Ovary (tissue), 9 donors: Measurements from ENCODE around the gene METTL27. TPM values are rescaled to one million over a fixed set of nuclear protein-coding genes. Genes with fewer than 3 reads are reported as not detected.
A peak's percentile ranks its signal among the peaks of the same experiment; 100 is the strongest.
"Not testable (repeated sequence)": the region's sequence is repeated elsewhere in the genome, so short reads cannot be mapped to it uniquely, and the experiment has no call there.

Source experiments
- DNase-seq, 5 donors: peaks; one replicate each; pipeline ENCODE4 v3.0.0-alpha.2; 2019 to 2020
- H3K27ac ChIP-seq, 2 donors: fragments of 200-600 bp; one replicate each; pipeline versions ENCODE4 v1.5.1 to v1.8.0; 2019 to 2022
- H3K27me3 ChIP-seq: fragments of 200-600 bp; one replicate; pipeline ENCODE4 v1.8.0; 2022
- H3K36me3 ChIP-seq: fragments of 200-600 bp; sonication (generic); one replicate; pipeline ENCODE4 v1.5.1; 2019
- H3K4me1 ChIP-seq: one replicate; pipeline ENCODE4 v1.8.1; 2013; ENCODE audit warnings: mild to moderate bottlenecking, moderate library complexity; ENCODE audit not compliant: insufficient read depth
- H3K4me3 ChIP-seq: fragments of 200-600 bp; sonication (generic); one replicate; pipeline ENCODE4 v1.5.1; 2017
- H3K9me3 ChIP-seq, 2 donors: fragments of 200-600 bp in 1 of 2; sonication (generic) in 1 of 2; one replicate each; pipeline versions ENCODE4 v1.5.1 to v1.8.1; 2013 to 2019; ENCODE audit warnings: mild to moderate bottlenecking in 1 of 2, moderate library complexity in 1 of 2
- EP300 ChIP-seq: sonication (generic); formaldehyde crosslinking; IDR thresholded peaks from one replicate; pipeline ENCODE4 v1.6.1; 2017; ENCODE audit warnings: antibody characterized with exemption
- POLR2A ChIP-seq: fragments of 450-650 bp; IDR thresholded peaks from one replicate; pipeline ENCODE4 v1.6.1; 2017; ENCODE audit warnings: antibody characterized with exemption, mild to moderate bottlenecking, moderate library complexity
- WGBS, 3 donors: extraction: QIAGEN DNeasy Blood & Tissue Kit in 1 of 3; methylation state at CpG; one replicate each; pipeline versions ENCODE4 v1.1.5 to v1.1.7; 2013 to 2017; 5-methylcytosine and 5-hydroxymethylcytosine counted together
- intact Hi-C, 4 donors: fragments of 100-400 bp; cut with DNase I; formaldehyde crosslinking; loops; one replicate each; pipeline versions ENCODE4 v1.11.0 to v1.15.1; 2022 to 2023
- polyA plus RNA-seq, 2 donors: library from polyadenylated mRNA; stranded (reverse); fragments of 200-250 nt in 1 of 2; fragments of 350-450 nt in 1 of 2; fragmentation: Illumina TruSeq in 1 of 2; extraction: RNeasy Lipid Tissue Mini Kit (QIAGEN cat#74804) in 1 of 2; gene quantifications; one replicate each; pipeline ENCODE4 v1.2.3, GENCODE V29; 2013 to 2014
- total RNA-seq, 7 donors: library from RNA; depleted of rRNA in 2 of 7; stranded (reverse); fragments of >200 nt in 2 of 7; fragmentation: NEBNext Ultra II Directional in 3 of 7; extraction: Animal tissue kit (Norgen Biotek cat#: 25700) in 3 of 7; gene quantifications; one replicate each; pipeline versions ENCODE4 v1.1.0 to v1.2.4, GENCODE V29; 2016 to 2023
- TF ChIP-seq, protein P1 (sequence below), 3 donors: fragments of 450-650 bp in 2 of 3; fragments of 200-600 bp in 1 of 3; IDR thresholded peaks; one replicate each; pipeline versions ENCODE4 v1.5.1 to v1.8.0; 2016 to 2022; ENCODE audit warnings: antibody characterized with exemption in 3 of 3, mild to moderate bottlenecking in 1 of 3
- donor health status: DM: no; HTN: no; CAD: no; lungs with moderate emphysema.
- donor health status: DM: no; HTN: no; CAD: no.
- donor health status: Bipolar disorder and iron deficiency.
- donor health status: DM: yes; HTN: yes; CAD: no.
- donor health status: DM: no; HTN: no; CAD: no.
- donor health status: DM: yes; HTN: yes; CAD: no.

METTL27 gene
- total and polyA plus RNA-seq, 9 donors = 1.8 to 25.6 (median 3.6) TPM; not detected in 1

DNA sequence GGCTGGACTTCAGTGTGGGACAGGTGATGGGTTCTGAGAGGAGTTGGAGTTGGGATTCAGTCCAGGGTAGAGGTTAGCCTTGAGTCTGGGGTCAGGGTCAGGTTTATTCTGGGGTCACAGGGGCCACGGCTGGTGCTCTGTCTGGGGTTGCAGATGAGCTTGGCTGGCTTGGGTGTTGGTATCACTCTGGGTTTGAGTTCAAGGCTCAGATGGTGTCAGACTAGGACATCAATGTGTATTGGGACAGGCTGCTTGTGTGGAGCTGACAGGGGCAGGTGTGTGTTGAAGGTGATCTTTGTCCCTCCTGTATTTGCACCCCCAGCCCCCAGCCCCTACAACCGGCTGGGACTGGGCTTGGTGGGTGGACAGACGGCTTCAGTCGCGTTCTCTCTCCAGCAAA lies 45.4 kb upstream of the METTL27 start:
- no peak for DNase-seq
- no peak overlapping the region for H3K27ac ChIP-seq
- H3K9me3 ChIP-seq = no peaks in the 10 kb centered on the region
- H3K27me3 ChIP-seq = no peaks in the 10 kb centered on the region
- H3K4me1 ChIP-seq = peaks cover 4% of the 10 kb centered on the region
- 88 to 94% (median 90%) methylated on average over 5 of the region's 5 CpGs for WGBS, 3 donors
- intact Hi-C loops = no loop called here
- no peaks in the 10 kb centered on the region for H3K36me3 ChIP-seq
- H3K4me3 ChIP-seq = no peak overlapping the region
- no peak for TF ChIP-seq POLR2A

DNA sequence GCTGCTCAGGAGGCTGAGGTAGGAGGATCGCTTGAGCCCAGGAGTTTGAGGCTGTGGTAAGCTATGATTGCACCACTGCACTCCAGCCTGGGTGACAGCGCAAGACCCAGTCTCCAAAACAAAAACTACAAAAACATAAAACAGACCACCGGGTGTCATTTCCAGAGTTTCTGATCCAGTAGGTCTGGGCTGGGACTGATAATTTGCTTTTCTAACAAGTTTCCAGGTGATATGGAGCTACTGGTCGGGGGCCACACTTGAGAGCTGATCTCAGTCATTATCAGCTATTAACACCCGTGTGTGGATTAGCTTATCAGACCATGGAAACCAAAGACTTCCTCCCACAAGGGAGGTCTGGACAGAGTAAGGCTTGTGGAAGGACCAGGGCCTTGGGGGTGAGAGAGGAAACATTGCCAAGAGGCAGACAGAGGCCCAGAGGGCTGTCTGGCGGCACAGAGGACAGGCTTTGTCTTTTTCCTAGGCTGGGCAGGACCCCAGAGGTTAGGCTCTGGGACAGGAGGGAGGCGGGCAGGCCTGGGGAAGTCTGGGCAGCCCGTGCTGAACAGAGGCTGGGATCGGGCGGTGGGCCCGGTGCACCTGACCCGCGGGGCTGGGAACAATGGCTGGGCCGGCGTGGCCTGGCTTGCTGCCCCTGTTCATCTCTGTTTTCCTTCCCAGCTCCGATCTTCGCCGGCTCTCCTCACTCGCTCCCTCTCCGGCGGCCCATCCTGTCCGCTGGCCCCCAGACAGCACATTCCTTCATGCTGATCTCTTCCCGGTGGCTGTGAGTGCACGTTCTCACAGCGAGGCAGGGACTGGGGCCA lies 43.9 kb upstream of the METTL27 start:
- no peaks in the 10 kb centered on the region for H3K36me3 ChIP-seq
- WGBS, 3 donors = 17 to 22% (median 17%) methylated on average over 25 of the region's 25 CpGs
- no peak for TF ChIP-seq POLR2A
- TF ChIP-seq, protein P1, sequence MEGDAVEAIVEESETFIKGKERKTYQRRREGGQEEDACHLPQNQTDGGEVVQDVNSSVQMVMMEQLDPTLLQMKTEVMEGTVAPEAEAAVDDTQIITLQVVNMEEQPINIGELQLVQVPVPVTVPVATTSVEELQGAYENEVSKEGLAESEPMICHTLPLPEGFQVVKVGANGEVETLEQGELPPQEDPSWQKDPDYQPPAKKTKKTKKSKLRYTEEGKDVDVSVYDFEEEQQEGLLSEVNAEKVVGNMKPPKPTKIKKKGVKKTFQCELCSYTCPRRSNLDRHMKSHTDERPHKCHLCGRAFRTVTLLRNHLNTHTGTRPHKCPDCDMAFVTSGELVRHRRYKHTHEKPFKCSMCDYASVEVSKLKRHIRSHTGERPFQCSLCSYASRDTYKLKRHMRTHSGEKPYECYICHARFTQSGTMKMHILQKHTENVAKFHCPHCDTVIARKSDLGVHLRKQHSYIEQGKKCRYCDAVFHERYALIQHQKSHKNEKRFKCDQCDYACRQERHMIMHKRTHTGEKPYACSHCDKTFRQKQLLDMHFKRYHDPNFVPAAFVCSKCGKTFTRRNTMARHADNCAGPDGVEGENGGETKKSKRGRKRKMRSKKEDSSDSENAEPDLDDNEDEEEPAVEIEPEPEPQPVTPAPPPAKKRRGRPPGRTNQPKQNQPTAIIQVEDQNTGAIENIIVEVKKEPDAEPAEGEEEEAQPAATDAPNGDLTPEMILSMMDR (IDR thresholded peaks at IDR 0.05) = no peak
- no peak for TF ChIP-seq EP300
- no peak overlapping the region for H3K4me3 ChIP-seq
- no peaks in the 10 kb centered on the region for H3K9me3 ChIP-seq
- no peaks in the 10 kb centered on the region for H3K27me3 ChIP-seq
- peak overlapping the region in 1 of 2 donors; percentile 22 for H3K27ac ChIP-seq
- peak; percentile 50 to 82 (median 68) for DNase-seq
- H3K4me1 ChIP-seq = peaks cover 4% of the 10 kb centered on the region
- intact Hi-C loops = no loop called here

DNA sequence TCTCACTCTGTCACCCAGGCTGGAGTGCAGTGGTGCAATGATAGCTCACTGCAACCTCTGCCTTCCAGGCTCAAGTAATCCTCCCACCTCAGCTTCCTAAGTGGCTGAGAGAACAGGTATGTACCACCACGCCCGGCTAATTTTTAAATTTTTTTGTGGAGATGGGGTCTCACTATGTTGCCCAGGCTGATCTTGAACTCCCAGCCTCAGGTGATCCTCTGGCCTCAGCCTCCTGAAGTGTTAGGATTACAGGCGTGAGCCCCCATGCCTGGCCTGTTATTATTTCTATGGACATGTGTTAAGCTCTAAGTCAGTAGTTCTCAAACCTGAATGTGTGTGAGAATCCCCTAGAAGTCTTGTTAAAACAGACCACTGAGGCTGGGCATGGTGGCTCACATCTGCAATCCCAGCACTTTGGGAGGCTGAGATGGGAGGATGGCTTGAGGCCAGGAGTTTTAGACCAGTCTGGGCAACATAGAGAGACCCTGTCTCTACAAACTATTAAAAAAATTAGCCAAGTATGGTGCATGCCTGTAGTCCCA lies 43.2 kb upstream of the METTL27 start:
- Histone ChIP-seq H3K4me1 (peaks cover 4% of the 10 kb centered on the region), H3K36me3 (no peaks in the 10 kb centered on the region), H3K4me3 (no peak overlapping the region), H3K27ac (no peak overlapping the region), H3K27me3 (no peaks in the 10 kb centered on the region), H3K9me3 (no peaks in the 10 kb centered on the region)
- intact Hi-C loops = no loop called here
- no peak for TF ChIP-seq EP300
- TF ChIP-seq, protein P1 (IDR thresholded peaks at IDR 0.05) = no peak
- no peak for TF ChIP-seq POLR2A
- no peak for DNase-seq
- 94 to 97% (median 96%) methylated on average over 3 of the region's 3 CpGs for WGBS, 3 donors

DNA sequence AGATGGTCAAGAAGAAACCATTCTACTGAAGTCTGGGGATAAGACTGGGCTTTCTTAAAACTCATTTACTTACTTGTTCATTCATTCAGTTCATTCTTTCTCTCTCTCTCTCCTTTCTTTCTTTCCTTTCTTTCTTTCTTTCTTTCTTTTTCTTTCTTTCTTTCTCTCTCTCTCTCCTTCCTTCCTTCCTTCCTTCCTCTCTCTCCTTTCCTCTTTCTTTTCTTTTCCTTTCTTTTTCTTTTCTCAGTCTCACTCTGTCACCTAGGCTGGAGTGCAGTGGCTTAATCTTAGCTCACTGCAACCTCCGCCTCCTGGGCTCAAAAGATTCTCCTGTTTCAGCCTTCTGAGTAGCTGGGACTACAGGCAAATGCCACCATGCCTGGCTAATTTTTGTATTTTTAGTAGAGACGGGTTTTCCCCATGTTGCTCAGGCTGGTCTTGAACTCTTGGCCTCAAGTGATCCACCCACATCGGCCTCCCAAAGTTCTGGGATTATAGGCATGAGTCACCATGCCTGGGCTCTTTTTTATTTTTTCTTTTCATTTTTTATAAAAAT lies 42.6 kb upstream of the METTL27 start:
- whole genome bisulfite sequencing, 3 donors = 70 to 78% (median 71%) methylated on average over 3 of the region's 3 CpGs
- H3K27ac ChIP-seq, H3K27me3 ChIP-seq, intact Hi-C loops, H3K4me3 ChIP-seq, DNase-seq, H3K36me3 ChIP-seq, H3K4me1 ChIP-seq, H3K9me3 ChIP-seq: not testable (repeated sequence)

DNA sequence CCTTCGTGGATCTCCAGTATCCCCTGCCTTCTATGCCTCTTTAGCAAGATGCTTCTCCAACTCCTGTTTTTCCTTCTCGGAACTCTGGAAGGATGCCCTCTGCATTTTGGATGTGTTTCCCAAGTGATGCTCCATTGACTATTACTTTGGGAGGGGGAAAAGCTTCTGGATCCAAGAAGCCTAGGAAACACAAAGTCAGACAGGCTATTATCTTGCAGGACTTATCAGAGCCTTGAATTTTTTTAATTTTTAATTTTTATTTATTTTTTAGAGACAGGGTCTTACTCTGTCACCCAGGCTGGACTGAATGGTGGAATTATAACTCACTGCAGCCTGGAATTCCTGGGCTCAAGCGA lies 39.7 kb upstream of the METTL27 start:
- DNase-seq = no peak
- H3K27me3 ChIP-seq = no peaks in the 10 kb centered on the region
- 65 to 90% (median 79%) methylated on average over 3 of the region's 3 CpGs for WGBS, 3 donors
- TF ChIP-seq POLR2A (no peak), EP300 (no peak)
- no peak overlapping the region for H3K4me3 ChIP-seq
- no peaks in the 10 kb centered on the region for H3K36me3 ChIP-seq
- H3K9me3 ChIP-seq = no peaks in the 10 kb centered on the region
- intact Hi-C loops = no loop called here
- no peak overlapping the region for H3K27ac ChIP-seq
- peaks cover 3% of the 10 kb centered on the region for H3K4me1 ChIP-seq
